ENCODE measurements around the gene APLP1.
"Not testable (repeated sequence)": the region's sequence is repeated elsewhere in the genome, so short reads cannot be mapped to it uniquely, and the experiment has no call there.

The APLP1 gene

GRCh38 chr19:35852029-35852780, 16.2 kb upstream of the APLP1 start, which contains the start of gene NPHS1:
Gene NPHS1, minus strand, starts transcription at chr19:35852504. Its CDS starts 667 bp downstream, at chr19:35851837.
- DNase-seq (ENCODE audit: low read depth): no peak

- no peak for DNase-seq (ENCODE audit: low read depth)
These were observed 15.2 kb upstream of the APLP1 start for GRCh38 chr19:35853038-35853756.

GRCh38 chr19:35856546-35857149, 11.7 kb upstream of the APLP1 start, which contains the start of gene KIRREL2:
Gene KIRREL2, plus strand, starts transcription at chr19:35856911. Its CDS starts 209 bp downstream, at chr19:35857120.
- peak; percentile 21 for DNase-seq (ENCODE audit: low read depth)

DNA sequence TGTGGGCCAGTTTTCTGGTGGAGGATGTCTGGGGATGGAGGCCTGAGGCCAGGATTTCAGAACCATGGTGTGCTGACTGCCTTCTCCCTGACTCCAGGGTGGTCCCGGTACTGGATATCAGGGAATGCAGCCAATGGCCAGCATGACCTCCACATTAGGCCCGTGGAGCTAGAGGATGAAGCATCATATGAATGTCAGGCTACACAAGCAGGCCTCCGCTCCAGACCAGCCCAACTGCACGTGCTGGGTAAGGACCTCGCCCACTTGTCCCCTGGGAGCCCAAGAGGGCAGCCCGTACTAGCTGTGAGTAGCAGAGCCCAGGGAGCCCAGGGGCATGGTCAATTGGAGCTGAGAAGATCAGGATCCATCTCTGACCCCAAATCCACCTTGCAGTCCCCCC, 10.1 kb upstream of the APLP1 start:
- no peak for DNase-seq (ENCODE audit: low read depth)

GRCh38 chr19:35859414-35859813, 9.0 kb upstream of the APLP1 start:
- DNase-seq (ENCODE audit: low read depth): no peak

GRCh38 chr19:35860436-35860817, 7.9 kb upstream of the APLP1 start:
- no peak for DNase-seq (ENCODE audit: low read depth)

GRCh38 chr19:35860818-35861639, 7.3 kb upstream of the APLP1 start:
- DNase-seq (ENCODE audit: low read depth): no peak

- DNase-seq (ENCODE audit: low read depth): no peak
These were observed 6.7 kb upstream of the APLP1 start for GRCh38 chr19:35861640-35862160.

GRCh38 chr19:35862528-35862927, 5.8 kb upstream of the APLP1 start:
- no peak for DNase-seq (ENCODE audit: low read depth)

DNA sequence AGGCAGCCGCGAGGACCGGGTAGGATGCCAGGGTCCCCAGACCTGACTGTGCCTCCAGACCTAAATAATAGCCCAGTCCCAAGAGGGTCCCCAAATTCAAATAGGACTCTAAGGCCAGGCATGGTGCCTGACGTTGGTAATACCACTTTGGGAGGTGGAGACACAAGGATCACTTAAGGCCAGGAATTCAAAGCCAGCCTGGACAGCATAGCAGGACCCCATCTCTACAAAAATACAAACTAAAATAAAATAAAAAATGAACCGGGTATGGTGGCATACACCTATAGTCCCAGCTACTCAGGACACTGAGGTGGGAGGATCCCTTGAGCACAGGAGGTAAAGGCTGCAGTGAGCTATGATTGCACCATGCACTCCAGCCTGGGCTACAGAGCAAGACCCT, 5.4 kb upstream of the APLP1 start:
- no peak for DNase-seq (ENCODE audit: low read depth)

DNA sequence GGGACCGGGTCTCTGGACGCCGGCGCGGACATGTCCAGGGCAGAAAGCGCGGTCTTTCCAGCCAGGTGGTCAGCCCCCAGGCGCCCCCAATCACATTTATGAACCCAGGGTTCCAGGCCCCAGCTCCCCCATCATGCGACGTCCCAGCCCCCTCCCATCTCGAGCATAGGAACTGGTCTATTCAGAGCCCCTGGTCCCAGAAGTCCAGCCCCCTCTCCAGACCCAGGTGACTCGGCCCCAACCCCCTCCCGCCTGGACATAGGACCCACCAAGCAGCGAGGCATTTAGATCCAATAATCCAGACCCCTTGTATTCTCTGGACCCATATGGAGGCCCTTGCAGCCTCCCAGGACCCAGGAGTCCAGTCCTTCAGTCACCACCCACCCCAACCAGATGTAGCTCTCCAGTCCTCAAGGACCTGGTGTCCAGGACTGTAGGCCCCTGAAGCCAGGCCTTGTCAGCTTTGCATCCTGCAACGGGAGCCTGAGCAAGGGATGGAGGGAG, 501 bp downstream of the APLP1 start:
- no peak for DNase-seq (ENCODE audit: low read depth)

DNA sequence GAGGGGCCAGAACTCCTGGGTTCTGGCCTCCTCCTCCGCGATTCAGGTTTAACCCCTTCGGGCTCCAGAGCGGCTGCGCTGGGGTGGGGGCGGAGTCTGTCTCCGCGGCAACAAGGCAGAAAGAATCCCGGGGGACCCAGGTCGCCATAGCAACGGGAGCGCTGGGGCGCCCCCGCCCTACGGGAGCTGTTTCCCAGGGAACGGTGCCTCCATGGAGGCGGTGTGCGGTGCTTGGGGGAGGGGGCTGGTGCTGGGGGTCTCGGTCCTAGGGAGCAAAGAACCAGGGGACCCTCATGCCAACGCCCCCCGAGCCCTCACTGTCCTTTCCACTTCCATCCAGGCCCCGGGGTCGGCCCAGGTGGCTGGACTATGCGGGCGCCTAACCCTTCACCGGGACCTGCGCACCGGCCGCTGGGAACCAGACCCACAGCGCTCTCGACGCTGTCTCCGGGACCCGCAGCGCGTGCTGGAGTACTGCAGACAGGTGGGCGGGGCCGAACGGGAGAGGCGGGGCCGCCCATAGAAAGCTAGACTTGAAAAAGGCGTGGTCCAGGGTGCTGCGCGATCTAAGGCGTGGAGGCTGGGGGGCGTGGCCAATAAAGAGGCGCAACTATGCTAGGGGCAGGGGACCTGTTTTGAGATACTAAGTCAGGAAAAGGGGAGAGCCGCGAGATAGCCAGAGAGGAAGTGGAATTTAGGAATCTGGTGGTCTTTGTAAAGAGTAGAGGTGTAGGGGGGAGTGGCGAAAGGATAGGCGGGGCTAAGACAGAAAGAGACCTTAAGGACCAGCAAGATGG, 1.2 kb downstream of the APLP1 start:
- peak; percentile 53 for DNase-seq (ENCODE audit: low read depth)

- DNase-seq (ENCODE audit: low read depth): not testable (repeated sequence)
These were observed 1.9 kb downstream of the APLP1 start for GRCh38 chr19:35870124-35870736.

GRCh38 chr19:35870798-35871197, 2.4 kb downstream of the APLP1 start:
- no peak for DNase-seq (ENCODE audit: low read depth)

- DNase-seq (ENCODE audit: low read depth): no peak
These were observed 3.2 kb downstream of the APLP1 start for GRCh38 chr19:35871611-35872010.

DNA sequence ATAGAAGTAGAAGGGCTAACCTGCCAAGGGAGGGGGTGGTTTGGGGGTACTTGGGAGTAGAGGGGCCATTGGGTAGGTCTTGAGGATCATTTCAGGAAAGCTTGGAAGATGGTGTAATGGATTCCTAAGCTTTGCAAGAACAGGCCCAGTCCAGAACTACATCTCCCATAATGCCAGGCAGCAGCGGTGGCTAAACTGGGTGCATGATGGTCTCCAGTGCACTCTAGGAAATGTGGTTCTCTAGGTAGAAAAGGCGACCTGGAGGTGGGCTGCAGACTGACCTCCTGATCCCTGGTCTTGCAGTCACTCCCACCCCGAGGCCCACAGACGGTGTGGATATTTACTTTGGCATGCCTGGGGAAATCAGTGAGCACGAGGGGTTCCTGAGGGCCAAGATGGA, 3.8 kb downstream of the APLP1 start:
- DNase-seq (ENCODE audit: low read depth): no peak

GRCh38 chr19:35874392-35874930, 6.1 kb downstream of the APLP1 start:
- no peak for DNase-seq (ENCODE audit: low read depth)

GRCh38 chr19:35879068-35879467, 10.7 kb downstream of the APLP1 start:
- no peak for DNase-seq (ENCODE audit: low read depth)

GRCh38 chr19:35879770-35880317, 11.5 kb downstream of the APLP1 start:
- DNase-seq (ENCODE audit: low read depth): peak; percentile 69

All from stimulated activated CD8-positive, alpha-beta memory T cell treated with anti-CD3 and anti-CD28 coated beads, Interleukin-15, amount 100 ng/mL, for 24 hours (primary cell).